Measurements from ENCODE around the gene RAB12. TPM values are rescaled to one million over a fixed set of nuclear protein-coding genes. Genes with fewer than 3 reads are reported as not detected.

The RAB12 gene
- total RNA-seq, 4 donors from 2014 or later: 32.0 to 46.7 (median 39.1) TPM

DNA sequence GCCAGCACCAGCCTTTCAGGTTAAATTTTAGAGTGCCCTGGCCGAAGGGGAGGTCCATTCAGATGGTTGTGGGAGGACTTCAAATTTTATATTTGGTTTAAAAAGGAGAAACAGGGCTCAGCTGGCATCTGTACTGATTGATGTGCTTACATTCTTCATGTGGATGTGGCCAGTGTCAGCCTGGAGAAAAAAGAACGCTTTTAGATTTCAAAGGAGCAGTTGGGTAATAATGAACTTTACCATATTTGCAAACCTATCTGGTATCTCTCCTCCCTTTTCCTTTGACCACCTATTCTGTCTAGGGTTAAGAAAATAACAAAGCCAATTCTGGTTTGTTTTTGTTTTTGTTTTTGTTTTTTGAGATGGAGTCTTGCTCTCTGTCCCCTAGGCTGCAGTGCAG lies 21.3 kb downstream of the RAB12 start:
- Histone ChIP-seq H3K4me3 (no peak overlapping the region), H3K27ac (no peak overlapping the region), H3K4me1 (no peaks in the 10 kb centered on the region), H3K9me3 (no peaks in the 10 kb centered on the region), H3K27me3 (no peaks in the 10 kb centered on the region), H3K36me3 (peaks cover 11 to 86% (median 16%) of the 10 kb centered on the region in 3 donors)
- TF ChIP-seq POLR2A (IDR thresholded peaks at IDR 0.05): no peak
- TF ChIP-seq, protein P1, sequence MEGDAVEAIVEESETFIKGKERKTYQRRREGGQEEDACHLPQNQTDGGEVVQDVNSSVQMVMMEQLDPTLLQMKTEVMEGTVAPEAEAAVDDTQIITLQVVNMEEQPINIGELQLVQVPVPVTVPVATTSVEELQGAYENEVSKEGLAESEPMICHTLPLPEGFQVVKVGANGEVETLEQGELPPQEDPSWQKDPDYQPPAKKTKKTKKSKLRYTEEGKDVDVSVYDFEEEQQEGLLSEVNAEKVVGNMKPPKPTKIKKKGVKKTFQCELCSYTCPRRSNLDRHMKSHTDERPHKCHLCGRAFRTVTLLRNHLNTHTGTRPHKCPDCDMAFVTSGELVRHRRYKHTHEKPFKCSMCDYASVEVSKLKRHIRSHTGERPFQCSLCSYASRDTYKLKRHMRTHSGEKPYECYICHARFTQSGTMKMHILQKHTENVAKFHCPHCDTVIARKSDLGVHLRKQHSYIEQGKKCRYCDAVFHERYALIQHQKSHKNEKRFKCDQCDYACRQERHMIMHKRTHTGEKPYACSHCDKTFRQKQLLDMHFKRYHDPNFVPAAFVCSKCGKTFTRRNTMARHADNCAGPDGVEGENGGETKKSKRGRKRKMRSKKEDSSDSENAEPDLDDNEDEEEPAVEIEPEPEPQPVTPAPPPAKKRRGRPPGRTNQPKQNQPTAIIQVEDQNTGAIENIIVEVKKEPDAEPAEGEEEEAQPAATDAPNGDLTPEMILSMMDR (IDR thresholded peaks at IDR 0.05): no peak
- 100% methylated on average over 2 of the region's 2 CpGs for WGBS, 2 donors
- no peak for DNase-seq
- intact Hi-C loops (cut with DNase I): no loop called here

DNA sequence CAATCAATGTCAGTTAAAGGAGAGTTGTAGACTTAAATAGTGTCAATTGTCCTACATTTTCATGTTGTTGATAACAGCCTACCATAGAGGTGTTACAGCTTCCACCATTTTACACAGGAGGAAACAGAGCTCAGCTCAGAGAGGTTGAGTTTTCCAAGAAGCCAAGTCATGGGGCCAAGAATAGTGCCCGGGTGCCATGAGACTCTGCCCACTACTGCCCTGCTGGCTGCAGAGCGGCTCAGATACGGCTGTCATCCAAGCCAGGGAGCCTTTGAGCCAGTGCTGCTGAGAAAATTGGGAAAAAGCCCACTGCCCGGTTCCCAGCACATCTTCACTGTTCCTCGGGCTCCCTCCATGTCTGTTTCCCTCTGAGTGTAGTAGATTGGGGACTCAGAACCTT lies 22.0 kb downstream of the RAB12 start:
- no peak overlapping the region for H3K4me3 ChIP-seq
- no peaks in the 10 kb centered on the region for H3K4me1 ChIP-seq
- intact Hi-C loops (cut with DNase I): no loop called here
- H3K27me3 ChIP-seq: no peaks in the 10 kb centered on the region
- TF ChIP-seq, protein P1 (IDR thresholded peaks at IDR 0.05): no peak
- no peak for TF ChIP-seq POLR2A (IDR thresholded peaks at IDR 0.05)
- H3K9me3 ChIP-seq: no peaks in the 10 kb centered on the region
- H3K36me3 ChIP-seq: peaks cover 10 to 86% (median 16%) of the 10 kb centered on the region in 3 donors
- no peak for DNase-seq
- no peak overlapping the region for H3K27ac ChIP-seq
- WGBS, 2 donors: 98 to 100% methylated on average over 5 of the region's 5 CpGs

- intact Hi-C loops (cut with DNase I): no loop called here
- Histone ChIP-seq H3K27ac (no peak overlapping the region), H3K4me1 (no peaks in the 10 kb centered on the region), H3K9me3 (no peaks in the 10 kb centered on the region), H3K27me3 (no peaks in the 10 kb centered on the region), H3K4me3 (no peak overlapping the region), H3K36me3 (peaks cover 16 to 86% (median 17%) of the 10 kb centered on the region in 3 donors)
- no peak for DNase-seq
- WGBS, 2 donors: 82 to 96% methylated on average over 4 of the region's 4 CpGs
- no peak for TF ChIP-seq POLR2A (IDR thresholded peaks at IDR 0.05)
- TF ChIP-seq, protein P1 (IDR thresholded peaks at IDR 0.05): no peak
These were observed 23.1 kb downstream of the RAB12 start for GRCh38 chr18:8632386-8632785.

DNA sequence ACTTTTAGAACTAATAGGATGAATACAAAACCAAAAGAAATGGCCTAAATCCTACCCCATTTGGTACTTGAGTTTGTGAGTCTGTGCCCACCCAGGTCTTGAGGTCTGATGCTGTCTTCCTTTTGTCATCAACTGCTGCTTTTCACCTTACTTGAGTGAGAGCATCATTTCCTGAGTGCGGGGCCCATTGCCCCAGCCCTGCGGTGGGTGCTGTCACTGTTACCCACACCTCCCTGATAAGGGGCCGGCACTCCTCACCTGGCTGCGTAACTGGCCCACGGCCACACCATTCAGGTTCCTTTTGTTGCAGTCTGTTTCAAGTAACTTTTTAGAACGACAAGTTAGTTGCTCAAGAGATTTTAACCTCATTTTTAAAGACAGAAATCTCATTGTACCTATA lies 25.3 kb downstream of the RAB12 start:
- H3K36me3 ChIP-seq: peaks cover 15 to 99% (median 19%) of the 10 kb centered on the region in 3 donors
- TF ChIP-seq, protein P1 (IDR thresholded peaks at IDR 0.05): no peak
- TF ChIP-seq POLR2A (IDR thresholded peaks at IDR 0.05): no peak
- H3K27me3 ChIP-seq: no peaks in the 10 kb centered on the region
- 95 to 97% methylated on average over 6 of the region's 6 CpGs for WGBS, 2 donors
- intact Hi-C loops (cut with DNase I): no loop called here
- DNase-seq: no peak
- H3K9me3 ChIP-seq: no peaks in the 10 kb centered on the region
- no peak overlapping the region for H3K4me3 ChIP-seq
- no peaks in the 10 kb centered on the region for H3K4me1 ChIP-seq
- H3K27ac ChIP-seq: no peak overlapping the region

DNA sequence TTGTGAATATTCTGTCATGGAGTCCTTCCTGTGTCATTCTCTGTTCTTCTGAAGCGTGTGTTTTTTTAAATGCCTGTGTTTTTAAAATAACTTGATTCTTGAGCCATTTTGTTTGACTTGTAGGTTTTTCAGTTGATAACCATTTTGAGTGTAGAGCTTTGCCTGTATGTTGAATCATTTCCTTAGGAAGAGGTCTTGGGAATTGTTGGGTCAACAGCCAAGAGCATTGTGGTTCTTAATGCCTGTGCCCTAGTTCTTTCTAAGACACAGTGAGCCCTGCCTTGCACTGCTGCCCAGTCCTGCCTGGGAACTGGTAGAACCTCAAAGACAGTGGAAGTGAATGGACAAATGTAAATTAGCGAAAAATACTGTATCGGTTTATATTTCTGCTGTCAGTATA lies 25.9 kb downstream of the RAB12 start:
- Histone ChIP-seq H3K4me3 (no peak overlapping the region), H3K27ac (no peak overlapping the region), H3K4me1 (no peaks in the 10 kb centered on the region), H3K36me3 (peaks cover 15 to 99% (median 23%) of the 10 kb centered on the region in 3 donors), H3K9me3 (no peaks in the 10 kb centered on the region), H3K27me3 (no peaks in the 10 kb centered on the region)
- TF ChIP-seq POLR2A (IDR thresholded peaks at IDR 0.05): no peak
- TF ChIP-seq, protein P1 (IDR thresholded peaks at IDR 0.05): no peak
- no peak for DNase-seq
- WGBS, 2 donors: 94 to 98% methylated on average over 3 of the region's 3 CpGs
- intact Hi-C loops (cut with DNase I): no loop called here

All from esophagus squamous epithelium (tissue), 5 donors.